Measurements from ENCODE around the gene GABARAPL2. TPM values are rescaled to one million over a fixed set of nuclear protein-coding genes. Genes with fewer than 3 reads are reported as not detected.

The GABARAPL2 gene, protein sequence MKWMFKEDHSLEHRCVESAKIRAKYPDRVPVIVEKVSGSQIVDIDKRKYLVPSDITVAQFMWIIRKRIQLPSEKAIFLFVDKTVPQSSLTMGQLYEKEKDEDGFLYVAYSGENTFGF
- total RNA-seq: 107 TPM

GRCh38 chr16:75566040-75566757 is at the start of gene GABARAPL2:
Gene GABARAPL2, plus strand, starts transcription at chr16:75566379. Its CDS starts 108 bp downstream, at chr16:75566487.

DNA sequence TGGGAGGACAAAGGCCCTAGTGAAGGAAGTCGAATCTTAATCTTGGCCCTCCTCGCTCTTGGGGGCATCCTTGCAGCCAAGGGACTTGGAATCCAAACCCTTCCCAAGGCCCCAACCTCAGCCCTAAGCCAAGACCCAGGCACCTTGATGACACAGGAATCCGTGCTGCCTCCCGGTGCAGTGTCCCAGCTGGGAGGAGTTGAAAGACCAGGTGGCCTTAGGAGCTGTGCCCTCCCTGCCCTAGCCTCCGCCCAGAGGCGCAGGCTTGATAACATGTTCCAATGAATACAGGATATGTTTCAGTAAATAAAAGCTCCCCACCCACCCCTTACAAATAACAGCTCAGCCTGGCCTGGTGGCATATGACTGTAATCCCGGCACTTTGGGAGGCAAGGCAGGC is 30.3 kb upstream of the GABARAPL2 start, which contains the start of gene CHST5:
Gene CHST5 (minus strand): TSS at position 208 of the 400 bp plus-strand sequence. CDS start 5,724 bp downstream, outside the sequence.

GRCh38 chr16:75555707-75556430 is 10.3 kb upstream of the GABARAPL2 start, which contains the start of gene TMEM231:
Gene TMEM231, minus strand, starts transcription at chr16:75556252. Its CDS starts 43 bp downstream, at chr16:75556209.

GRCh38 chr16:75622761-75623605 is 56.8 kb downstream of the GABARAPL2 start, which contains the start of gene ADAT1:
Gene ADAT1, minus strand, starts transcription at chr16:75623281. Its CDS starts 2,482 bp downstream, at chr16:75620799.

Other genes starting within 250 kb of the GABARAPL2 start
- 56.9 TPM for gene CFDP1, start 132.9 kb upstream of the GABARAPL2 start, total RNA-seq
- 32.8 TPM for gene TMEM170A, start 101.7 kb upstream of the GABARAPL2 start, total RNA-seq
- 1.1 TPM for gene CHST6, start 70.9 kb upstream of the GABARAPL2 start, total RNA-seq
- gene CHST5, start 30.3 kb upstream of the GABARAPL2 start, total RNA-seq: 0.58 TPM
- 18.6 TPM for gene TMEM231, start 10.1 kb upstream of the GABARAPL2 start, total RNA-seq
- 55.4 TPM for gene ADAT1, start 56.9 kb downstream of the GABARAPL2 start, total RNA-seq
- 85.7 TPM for gene KARS1, start 81.3 kb downstream of the GABARAPL2 start, total RNA-seq
- 67.8 TPM for gene TERF2IP, start 81.4 kb downstream of the GABARAPL2 start, total RNA-seq
- not detected for gene CPHXL2, start 110.6 kb downstream of the GABARAPL2 start, total RNA-seq
- not detected for gene DUXB, start 135.1 kb downstream of the GABARAPL2 start, total RNA-seq
- not detected for gene CPHXL, start 160.1 kb downstream of the GABARAPL2 start, total RNA-seq

All from metanephros (tissue), 1 donor.